Mesendoderm (in vitro differentiated cells): ENCODE measurements around the gene TEX12.

Experiments used
- DNase-seq: peaks from one replicate; pipeline ENCODE4 v3.0.0; 2013
- H2AK5ac ChIP-seq: 2 replicates; pipeline ENCODE4 v1.6.1; 2013; ENCODE audit warnings: low read length, inconsistent platforms
- H2BK120ac ChIP-seq: 2 replicates; pipeline ENCODE4 v1.6.1; 2013; ENCODE audit warnings: low read depth, mild to moderate bottlenecking, low read length, moderate library complexity, mixed read lengths
- H2BK15ac ChIP-seq: replicated peaks from 2 replicates; pipeline ENCODE4 v1.6.1; 2013; ENCODE audit warnings: low read depth, mild to moderate bottlenecking, moderate library complexity
- H2BK5ac ChIP-seq: 2 replicates; pipeline ENCODE4 v1.6.1; 2013; ENCODE audit warnings: low read length, inconsistent platforms
- H3K18ac ChIP-seq: 2 replicates; pipeline ENCODE4 v1.6.1; 2013; ENCODE audit warnings: mild to moderate bottlenecking, low read length, mixed read lengths
- H3K23ac ChIP-seq: one replicate; pipeline ENCODE4 v1.6.1; 2013; ENCODE audit warnings: low read length
- H3K27ac ChIP-seq: 2 replicates; pipeline ENCODE4 v1.5.1; 2013; ENCODE audit warnings: low read depth, mild to moderate bottlenecking, inconsistent platforms, low read length, moderate library complexity
- H3K27me3 ChIP-seq: 2 replicates; pipeline ENCODE4 v1.6.1; 2013; ENCODE audit warnings: low read length, control low read depth, mild to moderate bottlenecking, inconsistent platforms; ENCODE audit not compliant: insufficient read depth, poor library complexity
- H3K36me3 ChIP-seq: 2 replicates; pipeline ENCODE4 v1.6.1; 2013; ENCODE audit warnings: low read length, inconsistent platforms; ENCODE audit not compliant: control insufficient read depth, insufficient read depth
- H3K4ac ChIP-seq: one replicate; pipeline ENCODE4 v1.6.1; 2013; ENCODE audit warnings: low read depth, mild to moderate bottlenecking, low read length, moderate library complexity
- H3K4me1 ChIP-seq: 2 replicates; pipeline ENCODE4 v1.6.1; 2013; ENCODE audit warnings: low read depth, low read length, inconsistent platforms; ENCODE audit not compliant: control insufficient read depth
- H3K4me2 ChIP-seq: 2 replicates; pipeline ENCODE4 v1.6.1; 2013; ENCODE audit warnings: low read length
- H3K4me3 ChIP-seq: 2 replicates; pipeline ENCODE4 v1.5.1; 2013; ENCODE audit warnings: mild to moderate bottlenecking, low read length
- H3K56ac ChIP-seq: one replicate; pipeline ENCODE4 v1.6.1; 2013; ENCODE audit warnings: low read length
- H3K79me1 ChIP-seq: 2 replicates; pipeline ENCODE4 v1.6.1; 2013; ENCODE audit warnings: low read length, inconsistent platforms
- H3K79me2 ChIP-seq: 2 replicates; pipeline ENCODE4 v1.6.1; 2013; ENCODE audit warnings: mild to moderate bottlenecking, low read length; ENCODE audit not compliant: control insufficient read depth, insufficient read depth
- H3K9ac ChIP-seq: 2 replicates; pipeline ENCODE4 v1.6.1; 2013; ENCODE audit warnings: low read length, inconsistent platforms
- H4K5ac ChIP-seq: one replicate; pipeline ENCODE4 v1.6.1; 2013; ENCODE audit warnings: low read length
- H4K8ac ChIP-seq: one replicate; pipeline ENCODE4 v1.6.1; 2013; ENCODE audit warnings: low read depth, mild to moderate bottlenecking, control low read depth, low read length, moderate library complexity
- WGBS: extraction: QIAGEN DNeasy Blood & Tissue Kit; methylation state at CpG from one replicate; pipeline ENCODE4 v1.1.7; 2013; ENCODE audit warnings: low lambda C conversion rate, missing lambda C conversion rate; ENCODE audit not compliant: insufficient coverage; ENCODE audit errors: extremely low coverage; 5-methylcytosine and 5-hydroxymethylcytosine counted together

Gene TEX12

GRCh38 chr11:112172362-112172994, 5.3 kb downstream of the TEX12 start:
- H3K27me3 ChIP-seq, result no peaks in the 10 kb centered on the region
- no CpG with 5 or more reads among the region's 2 CpGs for WGBS
- H3K9ac ChIP-seq, result no peak overlapping the region

DNA sequence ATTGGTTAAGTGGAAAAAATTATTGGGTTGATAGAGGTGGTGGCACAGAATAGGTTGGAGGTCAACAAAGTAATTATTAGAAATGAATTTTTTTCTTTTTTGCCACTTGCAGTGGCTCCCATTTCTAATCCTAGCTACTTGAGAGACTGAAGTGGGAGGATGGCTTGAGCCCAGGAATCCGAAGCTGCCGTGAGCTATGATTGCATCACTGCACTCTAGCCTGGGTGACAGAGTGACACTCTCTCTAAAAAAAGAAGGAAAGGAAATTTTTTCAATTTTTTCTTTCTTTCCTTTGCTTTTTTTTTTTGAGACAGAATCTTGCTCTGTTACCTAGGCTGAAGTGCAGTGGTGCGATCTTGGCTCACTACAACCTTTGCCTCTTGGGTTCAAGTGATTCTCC, 6.0 kb downstream of the TEX12 start:
- no peaks in the 10 kb centered on the region for H3K4me1 ChIP-seq

More at GRCh38 chr11:112172362-112172994, 5.3 kb downstream of the TEX12 start:
- Histone ChIP-seq H2BK5ac (no peak overlapping the region), H4K8ac (no peak overlapping the region), H2BK15ac (no peak overlapping the region), H4K5ac (no peak overlapping the region), H3K4me2 (no peak overlapping the region), H3K36me3 (no peaks in the 10 kb centered on the region), H2BK120ac (no peak overlapping the region), H3K79me2 (no peaks in the 10 kb centered on the region), H3K18ac (no peak overlapping the region), H3K56ac (no peak overlapping the region), H2AK5ac (no peak overlapping the region), H3K79me1 (no peaks in the 10 kb centered on the region), H3K4me3 (no peak overlapping the region), H3K27ac (no peak overlapping the region), H3K4me1 (no peaks in the 10 kb centered on the region), H3K4ac (no peak overlapping the region), H3K23ac (no peak overlapping the region)
- no peak for DNase-seq

GRCh38 chr11:112174789-112175598, 7.8 kb downstream of the TEX12 start, which contains the start of gene BCO2:
Gene BCO2, plus strand, starts transcription at chr11:112175512. Its CDS starts 90 bp downstream, at chr11:112175602.
- WGBS, result no CpG with 5 or more reads among the region's 11 CpGs
- Histone ChIP-seq H3K4me1 (no peaks in the 10 kb centered on the region), H4K8ac (no peak within 1 kb of the TSS), H3K18ac (no peak within 1 kb of the TSS), H3K23ac (no peak within 1 kb of the TSS), H2BK120ac (no peak within 1 kb of the TSS), H3K56ac (no peak within 1 kb of the TSS), H2AK5ac (no peak within 1 kb of the TSS), H2BK5ac (no peak within 1 kb of the TSS), H3K27me3 (no peaks in the 10 kb centered on the region), H3K4ac (no peak within 1 kb of the TSS), H3K36me3 (no peaks in the 10 kb centered on the region), H2BK15ac (no peak within 1 kb of the TSS), H3K27ac (no peak within 1 kb of the TSS), H4K5ac (no peak within 1 kb of the TSS), H3K79me1 (no peaks in the 10 kb centered on the region), H3K9ac (no peak within 1 kb of the TSS), H3K4me2 (no peak within 1 kb of the TSS), H3K79me2 (no peaks in the 10 kb centered on the region), H3K4me3 (no peak within 1 kb of the TSS)
- peak; percentile 70 for DNase-seq

More for the DNA sequence above, 6.0 kb downstream of the TEX12 start:
- no peak overlapping the region for H4K5ac ChIP-seq
- H3K36me3 ChIP-seq, result no peaks in the 10 kb centered on the region
- no peak overlapping the region for H2AK5ac ChIP-seq
- no peak overlapping the region for H3K56ac ChIP-seq
- no peak overlapping the region for H2BK15ac ChIP-seq
- H3K79me2 ChIP-seq, result no peaks in the 10 kb centered on the region
- H3K4ac ChIP-seq, result no peak overlapping the region
- H3K27ac ChIP-seq, result no peak overlapping the region
- H3K79me1 ChIP-seq, result no peaks in the 10 kb centered on the region
- no peak overlapping the region for H4K8ac ChIP-seq
- no peaks in the 10 kb centered on the region for H3K27me3 ChIP-seq
- no peak overlapping the region for H2BK5ac ChIP-seq
- H3K9ac ChIP-seq, result no peak overlapping the region
- no peak overlapping the region for H3K18ac ChIP-seq
- DNase-seq, result no peak
- H3K23ac ChIP-seq, result no peak overlapping the region
- no peak overlapping the region for H3K4me3 ChIP-seq
- H3K4me2 ChIP-seq, result no peak overlapping the region
- WGBS, result no CpG with 5 or more reads among the region's 3 CpGs
- H2BK120ac ChIP-seq, result no peak overlapping the region

DNA sequence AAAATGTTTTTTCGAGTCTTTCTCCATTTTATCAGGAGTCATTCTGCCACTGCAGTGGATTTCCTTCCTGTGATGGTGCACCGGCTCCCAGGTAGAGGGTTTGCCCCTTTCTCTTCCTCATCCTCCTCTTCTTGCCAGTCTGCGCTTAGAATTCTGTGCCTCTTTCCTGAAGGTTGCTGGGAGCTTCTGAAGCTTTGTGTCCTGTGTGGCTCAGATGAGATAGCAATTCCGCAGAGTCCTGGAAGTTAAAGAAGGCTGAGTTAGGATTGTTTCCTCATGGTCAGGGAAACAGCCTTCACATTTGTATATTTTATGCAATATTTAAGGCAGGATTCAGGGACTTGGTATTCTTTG, 8.4 kb downstream of the TEX12 start:
- Histone ChIP-seq H3K4me1 (no peaks in the 10 kb centered on the region), H2AK5ac (no peak overlapping the region), H3K4me2 (no peak overlapping the region), H3K4me3 (no peak overlapping the region), H2BK15ac (no peak overlapping the region), H3K36me3 (no peaks in the 10 kb centered on the region), H3K27me3 (no peaks in the 10 kb centered on the region), H3K27ac (no peak overlapping the region), H4K5ac (no peak overlapping the region), H3K4ac (no peak overlapping the region), H3K23ac (no peak overlapping the region), H3K56ac (no peak overlapping the region), H3K79me2 (no peaks in the 10 kb centered on the region), H3K79me1 (no peaks in the 10 kb centered on the region), H2BK5ac (no peak overlapping the region), H2BK120ac (no peak overlapping the region), H4K8ac (no peak overlapping the region), H3K18ac (no peak overlapping the region), H3K9ac (no peak overlapping the region)
- WGBS, result no CpG with 5 or more reads among the region's 4 CpGs
- DNase-seq, result no peak

GRCh38 chr11:112176077-112176476, 8.9 kb downstream of the TEX12 start:
- no peak overlapping the region for H3K9ac ChIP-seq
- no peak overlapping the region for H3K4ac ChIP-seq
- no peak overlapping the region for H3K4me2 ChIP-seq
- H3K18ac ChIP-seq, result no peak overlapping the region
- no peak overlapping the region for H3K56ac ChIP-seq
- no peaks in the 10 kb centered on the region for H3K4me1 ChIP-seq
- no peak for DNase-seq
- no peak overlapping the region for H3K23ac ChIP-seq
- no peak overlapping the region for H2BK15ac ChIP-seq
- no peak overlapping the region for H3K27ac ChIP-seq
- no peaks in the 10 kb centered on the region for H3K36me3 ChIP-seq
- H2BK5ac ChIP-seq, result no peak overlapping the region
- no CpG with 5 or more reads among the region's 1 CpG for WGBS
- H3K27me3 ChIP-seq, result no peaks in the 10 kb centered on the region
- no peaks in the 10 kb centered on the region for H3K79me2 ChIP-seq
- no peak overlapping the region for H2AK5ac ChIP-seq
- no peak overlapping the region for H3K4me3 ChIP-seq
- no peak overlapping the region for H2BK120ac ChIP-seq
- H4K5ac ChIP-seq, result no peak overlapping the region
- H4K8ac ChIP-seq, result no peak overlapping the region
- no peaks in the 10 kb centered on the region for H3K79me1 ChIP-seq
